BLaER1 (cell line): ENCODE data around the gene MGAT4B.

ENCODE experiments used
- H3K27ac ChIP-seq: shearing (Covaris generic); formaldehyde crosslinking; 2 replicates; pipeline ENCODE4 v1.8.1; 2022
- H3K27me3 ChIP-seq: shearing (Covaris generic); formaldehyde crosslinking; 2 replicates; pipeline ENCODE4 v1.8.1; 2022
- H3K36me3 ChIP-seq: shearing (Covaris generic); formaldehyde crosslinking; 2 replicates; pipeline ENCODE4 v1.8.1; 2022
- H3K4me1 ChIP-seq: shearing (Covaris generic); formaldehyde crosslinking; 2 replicates; pipeline ENCODE4 v1.8.1; 2022
- H3K4me2 ChIP-seq: shearing (Covaris generic); formaldehyde crosslinking; 2 replicates; pipeline ENCODE4 v1.8.1; 2022
- H3K4me3 ChIP-seq: shearing (Covaris generic); formaldehyde crosslinking; 2 replicates; pipeline ENCODE4 v1.8.1; 2022
- H3K9ac ChIP-seq: shearing (Covaris generic); formaldehyde crosslinking; 2 replicates; pipeline ENCODE4 v1.8.1; 2022
- H3K9me3 ChIP-seq: shearing (Covaris generic); formaldehyde crosslinking; 2 replicates; pipeline ENCODE4 v1.8.1; 2022
- H4K20me1 ChIP-seq: shearing (Covaris generic); formaldehyde crosslinking; 2 replicates; pipeline ENCODE4 v1.8.1; 2022
- Cebpa-rat ChIP-seq: shearing (Covaris generic); IDR thresholded peaks from 2 replicates; pipeline ENCODE4 v1.8.1; 2022

Gene MGAT4B

GRCh38 chr5:179806250-179807048, at the start of gene MGAT4B:
TSS of gene MGAT4B (minus strand) at chr5:179806866. CDS start at chr5:179806583, 283 bp downstream.
- Histone ChIP-seq H4K20me1 (peaks cover 41% of the 10 kb centered on the region), H3K36me3 (peaks cover 7% of the 10 kb centered on the region), H3K9ac (peak within 1 kb of the TSS; percentile 90), H3K4me3 (peak within 1 kb of the TSS; percentile 85), H3K4me2 (peak within 1 kb of the TSS; percentile 95), H3K9me3 (peaks cover 5% of the 10 kb centered on the region; the same call in 1 of the 2 replicates), H3K27me3 (no peaks in the 10 kb centered on the region), H3K27ac (peak within 1 kb of the TSS; percentile 84), H3K4me1 (peaks cover 53% of the 10 kb centered on the region)
- no peak for TF ChIP-seq Cebpa-rat

DNA sequence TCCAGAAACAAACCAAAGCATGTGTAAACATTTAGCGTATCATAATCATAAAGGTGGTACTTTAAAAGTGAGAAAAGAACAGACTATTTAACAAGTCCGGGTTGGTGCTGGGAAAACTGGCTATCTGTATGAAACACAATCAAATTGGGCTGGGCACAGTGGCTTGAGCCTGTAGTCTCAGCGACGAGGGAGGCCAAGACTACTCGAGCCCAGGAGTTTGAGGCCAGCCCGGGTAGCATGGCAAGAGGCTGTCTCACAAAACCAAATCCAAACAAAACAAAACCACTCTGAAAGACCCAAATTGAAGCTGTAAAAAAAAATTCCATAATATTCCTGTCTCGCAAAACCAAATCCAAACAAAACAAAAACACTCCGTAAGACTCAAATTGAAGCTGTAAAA, 47.7 kb upstream of the MGAT4B start:
- no peak overlapping the region for H3K9ac ChIP-seq
- no peak overlapping the region for H3K4me3 ChIP-seq

GRCh38 chr5:179852993-179853547, 46.4 kb upstream of the MGAT4B start:
- Histone ChIP-seq H3K4me1 (peaks cover 24% of the 10 kb centered on the region), H4K20me1 (peaks cover 19% of the 10 kb centered on the region; the same call in 1 of the 2 replicates), H3K36me3 (peaks cover 52% of the 10 kb centered on the region), H3K9ac (no peak overlapping the region), H3K27me3 (no peaks in the 10 kb centered on the region), H3K4me3 (no peak overlapping the region), H3K4me2 (no peak overlapping the region; the same call in 1 of the 2 replicates), H3K27ac (no peak overlapping the region), H3K9me3 (no peaks in the 10 kb centered on the region)
- TF ChIP-seq Cebpa-rat: no peak

More for the DNA sequence above, 47.7 kb upstream of the MGAT4B start:
- no peaks in the 10 kb centered on the region for H3K27me3 ChIP-seq
- peaks cover 19% of the 10 kb centered on the region; the same call in 1 of the 2 replicates for H4K20me1 ChIP-seq
- no peak overlapping the region for H3K27ac ChIP-seq
- TF ChIP-seq Cebpa-rat: no peak
- H3K36me3 ChIP-seq: peaks cover 39% of the 10 kb centered on the region
- H3K4me1 ChIP-seq: peaks cover 26% of the 10 kb centered on the region
- H3K9me3 ChIP-seq: no peaks in the 10 kb centered on the region
- H3K4me2 ChIP-seq: no peak overlapping the region

DNA sequence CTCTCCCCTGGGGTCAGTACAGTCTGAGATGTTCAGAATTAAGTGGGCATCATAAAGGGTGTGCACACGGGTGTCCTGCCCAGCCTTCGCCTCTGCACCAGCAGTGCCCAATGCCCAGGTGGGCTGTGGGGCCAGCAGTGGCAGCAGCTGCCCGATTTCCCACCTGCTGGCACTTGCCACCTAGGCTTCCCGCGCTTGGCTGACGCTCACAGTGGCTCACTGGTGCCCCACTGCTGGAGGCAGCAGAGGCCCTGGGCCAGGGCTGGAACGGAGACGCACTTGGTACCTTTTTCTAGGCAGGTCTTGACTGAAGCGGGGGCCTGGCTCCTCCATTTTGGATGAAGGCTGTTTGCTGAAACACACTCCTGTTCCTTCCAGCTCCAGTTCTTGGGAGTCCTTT, 35.0 kb upstream of the MGAT4B start:
- no peak for TF ChIP-seq Cebpa-rat
- Histone ChIP-seq H3K4me1 (peaks cover 8% of the 10 kb centered on the region), H4K20me1 (peaks cover 16% of the 10 kb centered on the region; the same call in 1 of the 2 replicates), H3K4me2 (no peak overlapping the region), H3K4me3 (no peak overlapping the region), H3K9ac (no peak overlapping the region), H3K9me3 (peaks cover 23% of the 10 kb centered on the region), H3K27ac (no peak overlapping the region), H3K36me3 (peaks cover 90% of the 10 kb centered on the region), H3K27me3 (no peaks in the 10 kb centered on the region)

- H3K27ac ChIP-seq: no peak overlapping the region
- no peak overlapping the region for H3K4me2 ChIP-seq
- H4K20me1 ChIP-seq: peaks cover 23% of the 10 kb centered on the region; the same call in 1 of the 2 replicates
- peaks cover 90% of the 10 kb centered on the region for H3K36me3 ChIP-seq
- no peaks in the 10 kb centered on the region for H3K27me3 ChIP-seq
- no peak overlapping the region for H3K4me3 ChIP-seq
- no peak for TF ChIP-seq Cebpa-rat
- no peak overlapping the region for H3K9ac ChIP-seq
- peaks cover 11% of the 10 kb centered on the region for H3K4me1 ChIP-seq
- H3K9me3 ChIP-seq: peaks cover 16% of the 10 kb centered on the region
Measured at GRCh38 chr5:179840766-179841165, 34.1 kb upstream of the MGAT4B start.

DNA sequence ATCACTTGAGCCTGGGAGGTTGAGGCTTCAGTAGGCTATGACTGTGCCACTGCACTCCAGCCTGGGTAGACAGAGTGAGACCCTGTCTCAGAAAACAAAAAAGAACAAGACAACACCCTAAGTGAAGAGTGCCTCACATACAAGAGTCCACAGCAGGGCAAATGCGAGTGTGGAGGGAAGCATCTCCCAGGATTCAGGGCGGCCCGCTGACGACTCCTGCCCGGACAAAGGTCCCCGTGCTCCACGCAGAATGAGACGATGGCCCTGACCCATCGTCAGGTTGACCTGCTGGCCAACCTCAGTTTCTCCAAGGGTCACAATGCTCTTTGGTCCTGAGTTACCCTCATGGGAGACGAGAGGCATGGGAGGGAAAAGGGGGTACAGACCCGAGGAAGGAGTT, 33.7 kb upstream of the MGAT4B start:
- H3K4me1 ChIP-seq: peaks cover 11% of the 10 kb centered on the region
- H3K4me2 ChIP-seq: no peak overlapping the region
- H3K4me3 ChIP-seq: no peak overlapping the region
- peaks cover 11% of the 10 kb centered on the region for H3K9me3 ChIP-seq
- no peak overlapping the region for H3K27ac ChIP-seq
- H3K27me3 ChIP-seq: no peaks in the 10 kb centered on the region
- H3K9ac ChIP-seq: no peak overlapping the region
- H3K36me3 ChIP-seq: peaks cover 90% of the 10 kb centered on the region
- no peak for TF ChIP-seq Cebpa-rat
- H4K20me1 ChIP-seq: peaks cover 23% of the 10 kb centered on the region; the same call in 1 of the 2 replicates

DNA sequence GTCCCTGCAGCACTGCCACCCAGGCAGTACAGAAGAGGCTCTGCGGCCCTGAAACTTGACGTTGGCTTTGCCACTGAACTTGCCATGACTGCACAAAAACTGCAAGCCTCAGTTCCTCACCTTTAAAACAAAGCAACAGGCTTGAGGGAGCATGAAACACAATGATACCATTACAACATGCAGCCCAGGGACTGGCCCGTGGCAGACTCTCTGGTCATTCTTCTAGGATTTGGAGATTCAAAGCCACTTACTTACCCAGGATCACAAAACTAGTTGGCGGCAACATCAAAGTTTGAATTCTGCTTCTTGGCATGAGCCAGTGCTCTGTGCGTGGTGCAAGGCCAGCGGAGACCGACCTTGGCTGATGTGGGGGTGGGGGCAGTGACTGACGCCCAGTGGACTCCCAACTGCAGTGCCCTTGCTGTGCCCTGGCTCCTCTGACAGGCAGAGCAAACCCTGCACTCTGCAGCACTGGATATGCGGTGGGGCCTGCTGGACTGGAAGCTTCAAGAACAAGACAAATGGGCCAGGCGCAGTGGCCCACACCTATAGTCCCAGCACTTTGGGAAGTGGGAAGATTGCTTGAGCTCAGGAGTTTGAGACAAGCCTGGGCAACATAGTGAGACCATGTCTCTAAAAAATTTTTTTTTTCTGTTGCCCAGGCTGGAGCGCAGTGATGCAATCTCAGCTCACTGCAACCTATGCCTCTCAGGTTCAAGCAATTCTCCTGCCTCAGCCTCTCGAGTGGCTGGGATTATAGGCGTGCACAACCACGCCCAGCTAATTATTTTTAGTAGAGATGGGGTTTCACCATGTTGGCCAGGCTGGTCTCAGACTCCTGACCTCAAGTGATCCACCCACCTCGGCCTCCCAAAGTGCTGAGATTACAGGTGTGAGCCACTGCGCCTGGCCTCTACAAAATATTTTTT, 32.9 kb upstream of the MGAT4B start:
- Histone ChIP-seq H3K27ac (no peak overlapping the region), H3K27me3 (no peaks in the 10 kb centered on the region), H3K4me1 (peaks cover 11% of the 10 kb centered on the region), H3K36me3 (peaks cover 89% of the 10 kb centered on the region), H3K4me3 (no peak overlapping the region), H4K20me1 (peaks cover 23% of the 10 kb centered on the region; the same call in 1 of the 2 replicates), H3K9me3 (peaks cover 4% of the 10 kb centered on the region), H3K4me2 (no peak overlapping the region), H3K9ac (no peak overlapping the region)
- no peak for TF ChIP-seq Cebpa-rat

GRCh38 chr5:179837076-179838011, 30.7 kb upstream of the MGAT4B start:
- H4K20me1 ChIP-seq: peaks cover 33% of the 10 kb centered on the region; the same call in 1 of the 2 replicates
- no peak overlapping the region for H3K4me3 ChIP-seq
- H3K36me3 ChIP-seq: peaks cover 93% of the 10 kb centered on the region
- no peaks in the 10 kb centered on the region for H3K27me3 ChIP-seq
- 0 out of 2 replicates have a peak overlapping the region, but pooled peaks have one; percentile 10 for H3K9ac ChIP-seq
- H3K4me1 ChIP-seq: peaks cover 4% of the 10 kb centered on the region; the same call in 1 of the 2 replicates
- H3K27ac ChIP-seq: 0 out of 2 replicates have a peak overlapping the region, but pooled peaks have one; percentile 1
- no peak for TF ChIP-seq Cebpa-rat
- peaks cover 10% of the 10 kb centered on the region for H3K9me3 ChIP-seq
- H3K4me2 ChIP-seq: no peak overlapping the region
